ENCODE data around the gene TTC16.
"Not testable (repeated sequence)": the region's sequence is repeated elsewhere in the genome, so short reads cannot be mapped to it uniquely, and the experiment has no call there.

Gene TTC16

GRCh38 chr9:127744398-127745110, 28.7 kb downstream of the TTC16 start:
- DNase-seq (ENCODE audit: low read depth): no peak

GRCh38 chr9:127746959-127747569, 31.2 kb downstream of the TTC16 start:
- DNase-seq (ENCODE audit: low read depth): no peak

GRCh38 chr9:127749090-127749787, 33.4 kb downstream of the TTC16 start:
- DNase-seq (ENCODE audit: low read depth): no peak

GRCh38 chr9:127751269-127752054, 35.6 kb downstream of the TTC16 start:
- no peak for DNase-seq (ENCODE audit: low read depth)

GRCh38 chr9:127753148-127753547, 37.3 kb downstream of the TTC16 start:
- no peak for DNase-seq (ENCODE audit: low read depth)

GRCh38 chr9:127753622-127754021, 37.7 kb downstream of the TTC16 start:
- DNase-seq (ENCODE audit: low read depth): no peak

GRCh38 chr9:127754099-127755060, 38.5 kb downstream of the TTC16 start:
- DNase-seq (ENCODE audit: low read depth): no peak

- no peak for DNase-seq (ENCODE audit: low read depth)
These were observed 39.5 kb downstream of the TTC16 start for GRCh38 chr9:127755061-127756060.

GRCh38 chr9:127756233-127756632, 40.4 kb downstream of the TTC16 start:
- no peak for DNase-seq (ENCODE audit: low read depth)

GRCh38 chr9:127756776-127757175, 40.9 kb downstream of the TTC16 start:
- not testable (repeated sequence) for DNase-seq (ENCODE audit: low read depth)

- DNase-seq (ENCODE audit: low read depth): no peak
These were observed 43.0 kb downstream of the TTC16 start for GRCh38 chr9:127758843-127759242.

- DNase-seq (ENCODE audit: low read depth): no peak
These were observed 45.2 kb downstream of the TTC16 start for GRCh38 chr9:127761061-127761460.

GRCh38 chr9:127761491-127761956, 45.6 kb downstream of the TTC16 start:
- no peak for DNase-seq (ENCODE audit: low read depth)

GRCh38 chr9:127762111-127762676, 46.3 kb downstream of the TTC16 start:
- no peak for DNase-seq (ENCODE audit: low read depth)

- no peak for DNase-seq (ENCODE audit: low read depth)
These were observed 48.1 kb downstream of the TTC16 start for GRCh38 chr9:127763918-127764384.

GRCh38 chr9:127765418-127765817, 49.5 kb downstream of the TTC16 start:
- DNase-seq (ENCODE audit: low read depth): no peak

- DNase-seq (ENCODE audit: low read depth): no peak
These were observed 51.5 kb downstream of the TTC16 start for GRCh38 chr9:127767410-127767809.

- no peak for DNase-seq (ENCODE audit: low read depth)
These were observed 52.0 kb downstream of the TTC16 start for GRCh38 chr9:127767909-127768331.

GRCh38 chr9:127768698-127769097, 52.8 kb downstream of the TTC16 start:
- no peak for DNase-seq (ENCODE audit: low read depth)
